Peyer's patch (tissue), 4 donors: ENCODE data around the gene OR1C1. TPM values are rescaled to one million over a fixed set of nuclear protein-coding genes. Genes with fewer than 3 reads are reported as not detected.
"Not testable (repeated sequence)": the region's sequence is repeated elsewhere in the genome, so short reads cannot be mapped to it uniquely, and the experiment has no call there.

Experiments used
- DNase-seq, 3 donors: peaks; one replicate each; pipeline ENCODE4 v3.0.0-alpha.2; 2017 to 2019
- H3K27ac ChIP-seq, 4 donors: fragments of 200-600 bp; sonication (generic); one replicate each; pipeline ENCODE4 v1.5.1; 2016 to 2019
- H3K27me3 ChIP-seq, 2 donors: fragments of 200-600 bp; sonication (generic); one replicate each; pipeline ENCODE4 v1.5.1; 2019
- H3K36me3 ChIP-seq, 3 donors: fragments of 200-600 bp; sonication (generic); one replicate each; pipeline ENCODE4 v1.5.1; 2016 to 2019
- H3K4me1 ChIP-seq, 4 donors: fragments of 200-600 bp; sonication (generic); one replicate each; pipeline ENCODE4 v1.5.1; 2016 to 2019
- H3K4me3 ChIP-seq, 4 donors: fragments of 200-600 bp; sonication (generic); 1 replicate in 3 of 4; 2 replicates in 1 of 4; pipeline ENCODE4 v1.5.1; 2016 to 2019; ENCODE audit warnings: mild to moderate bottlenecking in 1 of 4
- H3K9me3 ChIP-seq, 4 donors: fragments of 200-600 bp; sonication (generic); one replicate each; pipeline ENCODE4 v1.5.1; 2016 to 2019; ENCODE audit warnings: mild to moderate bottlenecking in 1 of 4
- POLR2A ChIP-seq, 2 donors: fragments of 450-650 bp; IDR thresholded peaks; one replicate each; pipeline ENCODE4 v1.5.1; 2017; ENCODE audit warnings: antibody characterized with exemption in 2 of 2, mild to moderate bottlenecking in 2 of 2, moderate library complexity in 2 of 2
- total RNA-seq, 4 donors: library from RNA; depleted of rRNA; stranded (reverse); fragments of >200 nt; gene quantifications; one replicate each; pipeline ENCODE4 v1.1.0, GENCODE V29; 2016
- TF ChIP-seq, protein P1 (sequence below), 6 experiments: fragments of 450-650 bp in 4 of 6; fragments of 200-600 bp in 2 of 6; sonication (generic) in 1 of 6; IDR thresholded peaks; one replicate each; pipeline ENCODE4 v1.5.1; 2017 to 2019; ENCODE audit warnings: antibody characterized with exemption in 6 of 6, mild to moderate bottlenecking in 3 of 6, moderate library complexity in 1 of 6

The OR1C1 gene
- total RNA-seq, 4 donors from 2014 or later = not detected

GRCh38 chr1:247721222-247721621 is 39.1 kb downstream of the OR1C1 start:
- Histone ChIP-seq H3K4me1 (no peaks in the 10 kb centered on the region), H3K27me3 (no peaks in the 10 kb centered on the region), H3K9me3 (no peaks in the 10 kb centered on the region), H3K4me3 (no peak overlapping the region), H3K27ac (no peak overlapping the region), H3K36me3 (no peaks in the 10 kb centered on the region)
- TF ChIP-seq, protein P1, sequence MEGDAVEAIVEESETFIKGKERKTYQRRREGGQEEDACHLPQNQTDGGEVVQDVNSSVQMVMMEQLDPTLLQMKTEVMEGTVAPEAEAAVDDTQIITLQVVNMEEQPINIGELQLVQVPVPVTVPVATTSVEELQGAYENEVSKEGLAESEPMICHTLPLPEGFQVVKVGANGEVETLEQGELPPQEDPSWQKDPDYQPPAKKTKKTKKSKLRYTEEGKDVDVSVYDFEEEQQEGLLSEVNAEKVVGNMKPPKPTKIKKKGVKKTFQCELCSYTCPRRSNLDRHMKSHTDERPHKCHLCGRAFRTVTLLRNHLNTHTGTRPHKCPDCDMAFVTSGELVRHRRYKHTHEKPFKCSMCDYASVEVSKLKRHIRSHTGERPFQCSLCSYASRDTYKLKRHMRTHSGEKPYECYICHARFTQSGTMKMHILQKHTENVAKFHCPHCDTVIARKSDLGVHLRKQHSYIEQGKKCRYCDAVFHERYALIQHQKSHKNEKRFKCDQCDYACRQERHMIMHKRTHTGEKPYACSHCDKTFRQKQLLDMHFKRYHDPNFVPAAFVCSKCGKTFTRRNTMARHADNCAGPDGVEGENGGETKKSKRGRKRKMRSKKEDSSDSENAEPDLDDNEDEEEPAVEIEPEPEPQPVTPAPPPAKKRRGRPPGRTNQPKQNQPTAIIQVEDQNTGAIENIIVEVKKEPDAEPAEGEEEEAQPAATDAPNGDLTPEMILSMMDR (IDR thresholded peaks at IDR 0.05) = no peak
- no peak for TF ChIP-seq POLR2A (IDR thresholded peaks at IDR 0.05)
- no peak for DNase-seq

DNA sequence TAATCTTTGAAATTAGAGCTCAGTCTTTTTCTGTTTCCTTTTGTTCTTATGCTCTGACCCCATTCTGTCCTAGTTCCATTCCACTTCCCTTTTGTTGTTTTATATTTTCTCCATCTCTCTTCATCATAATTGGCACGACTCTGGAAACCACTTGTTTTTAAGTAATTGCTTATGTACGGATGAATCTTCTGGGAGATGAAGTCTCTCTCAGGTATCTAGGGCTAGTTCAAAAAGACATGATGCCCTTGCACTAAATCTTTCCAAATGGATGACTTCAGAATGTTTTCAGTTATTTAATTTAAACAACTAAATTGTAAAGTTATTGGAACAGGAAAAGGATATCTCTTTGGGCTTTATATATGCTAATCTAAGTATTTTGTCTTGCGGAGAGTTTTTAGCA is 43.8 kb downstream of the OR1C1 start, which contains the start of gene OR6F1:
Gene OR6F1, minus strand, starts transcription at position 101 of the 400 bp plus-strand sequence. CDS start 3,891 bp downstream, outside the sequence.
- Histone ChIP-seq H3K4me1 (no peaks in the 10 kb centered on the region), H3K4me3 (no peak within 1 kb of the TSS), H3K36me3 (no peaks in the 10 kb centered on the region), H3K27ac (no peak within 1 kb of the TSS), H3K27me3 (no peaks in the 10 kb centered on the region), H3K9me3 (no peaks in the 10 kb centered on the region)
- TF ChIP-seq POLR2A (IDR thresholded peaks at IDR 0.05) = no peak
- no peak for DNase-seq

GRCh38 chr1:247713753-247714152 is 46.6 kb downstream of the OR1C1 start:
- TF ChIP-seq, protein P1 (IDR thresholded peaks at IDR 0.05) = no peak
- TF ChIP-seq POLR2A (IDR thresholded peaks at IDR 0.05) = no peak

GRCh38 chr1:247710681-247711080 is 49.7 kb downstream of the OR1C1 start:
- H3K4me3 ChIP-seq, H3K9me3 ChIP-seq, H3K27me3 ChIP-seq, DNase-seq, H3K4me1 ChIP-seq, H3K27ac ChIP-seq, H3K36me3 ChIP-seq: not testable (repeated sequence)

More at GRCh38 chr1:247713753-247714152, 46.6 kb downstream of the OR1C1 start:
- no peaks in the 10 kb centered on the region for H3K27me3 ChIP-seq
- no peak overlapping the region for H3K27ac ChIP-seq
- no peak overlapping the region for H3K4me3 ChIP-seq
- H3K9me3 ChIP-seq = peaks cover 0 to 3% (median 0%) of the 10 kb centered on the region in 4 donors
- no peaks in the 10 kb centered on the region for H3K4me1 ChIP-seq
- H3K36me3 ChIP-seq = no peaks in the 10 kb centered on the region
- DNase-seq = no peak

Other genes with a start within 250 kb of the OR1C1 start
- gene OR2C3, start 224.1 kb downstream of the OR1C1 start, total RNA-seq = not detected
- gene GCSAML, start 211.4 kb downstream of the OR1C1 start, total RNA-seq = 1 to 10 TPM in 1 of 4 donors, under 1 TPM in 3; 0.18 to 1.7 (median 0.41) TPM
- gene OR2G2, start 172.2 kb downstream of the OR1C1 start, total RNA-seq = not detected
- not detected for gene OR2G3, start 155.0 kb downstream of the OR1C1 start, total RNA-seq
- gene OR13G1, start 80.8 kb downstream of the OR1C1 start, total RNA-seq = not detected
- not detected for gene OR6F1, start 43.9 kb downstream of the OR1C1 start, total RNA-seq
- not detected for gene OR14K1, start 21.9 kb downstream of the OR1C1 start, total RNA-seq
- not detected for gene OR14A2, start 12.4 kb downstream of the OR1C1 start, total RNA-seq
- not detected for gene OR14A16, start 63.6 kb upstream of the OR1C1 start, total RNA-seq
- gene OR11L1, start 81.3 kb upstream of the OR1C1 start, total RNA-seq = not detected
- gene TRIM58, start 96.6 kb upstream of the OR1C1 start, total RNA-seq = 1 to 10 TPM in 1 of 4 donors, not detected in 3; 7.2 TPM
- 1 to 10 TPM in 1 of 4 donors, not detected in 3; 2.5 TPM for gene OR2W3, start 135.0 kb upstream of the OR1C1 start, total RNA-seq
- gene OR2T8, start 159.7 kb upstream of the OR1C1 start, total RNA-seq = not detected
- gene OR2AJ1, start 164.3 kb upstream of the OR1C1 start, total RNA-seq = not detected
- gene OR2L8, start 188.3 kb upstream of the OR1C1 start, total RNA-seq = not detected
- gene OR2AK2, start 204.7 kb upstream of the OR1C1 start, total RNA-seq = not detected